Limb (tissue), 2 donors: ENCODE results near the gene DACT2.

Experiments
- DNase-seq, 2 donors: peaks; one replicate each; pipeline ENCODE4 v3.0.0-alpha.2; 2016; ENCODE audit errors: extremely low spot score in 2 of 2

DACT2 gene

DNA sequence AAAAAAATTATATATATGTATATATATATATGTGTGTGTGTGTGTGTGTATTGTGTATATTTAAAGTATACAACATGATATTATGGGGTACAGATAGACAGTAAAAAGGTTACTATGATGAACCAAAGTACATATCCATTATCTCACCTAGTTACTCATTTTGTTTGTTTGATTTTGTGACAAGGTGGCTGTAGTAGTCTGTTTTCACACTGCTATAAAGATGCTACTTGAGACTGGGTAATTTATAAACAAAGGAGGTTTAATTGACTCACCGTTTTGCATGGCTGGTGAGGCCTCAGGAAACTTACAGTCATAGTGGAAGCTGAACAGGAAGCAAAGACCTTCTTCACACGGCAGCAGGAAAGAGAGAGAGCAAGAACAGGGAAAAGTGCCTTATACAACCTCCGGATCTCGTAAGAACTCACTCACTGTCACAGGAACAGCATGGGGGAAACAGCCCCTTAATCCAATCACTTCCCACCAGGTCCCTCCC, 30.2 kb upstream of the DACT2 start:
- no peak for DNase-seq

DNA sequence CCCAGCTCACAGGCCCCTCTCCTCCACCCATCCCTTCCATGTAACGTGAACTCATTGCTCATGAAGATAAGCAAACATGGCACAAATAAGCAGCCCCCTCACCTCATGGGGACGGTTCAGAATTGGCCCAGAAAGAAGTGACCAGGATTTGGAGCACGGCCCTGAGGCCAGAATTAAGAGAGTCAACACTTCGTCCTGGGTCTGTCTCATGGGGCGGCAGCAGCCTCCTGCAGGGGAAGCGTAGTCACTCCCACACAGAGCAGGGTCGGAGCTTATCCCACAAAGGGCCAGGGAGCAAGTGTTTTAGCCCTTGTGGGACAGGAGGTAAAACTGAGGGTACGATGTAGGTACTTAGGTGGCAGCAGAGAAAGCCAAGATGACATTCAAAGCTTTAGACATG, 28.6 kb upstream of the DACT2 start:
- no peak for DNase-seq

DNA sequence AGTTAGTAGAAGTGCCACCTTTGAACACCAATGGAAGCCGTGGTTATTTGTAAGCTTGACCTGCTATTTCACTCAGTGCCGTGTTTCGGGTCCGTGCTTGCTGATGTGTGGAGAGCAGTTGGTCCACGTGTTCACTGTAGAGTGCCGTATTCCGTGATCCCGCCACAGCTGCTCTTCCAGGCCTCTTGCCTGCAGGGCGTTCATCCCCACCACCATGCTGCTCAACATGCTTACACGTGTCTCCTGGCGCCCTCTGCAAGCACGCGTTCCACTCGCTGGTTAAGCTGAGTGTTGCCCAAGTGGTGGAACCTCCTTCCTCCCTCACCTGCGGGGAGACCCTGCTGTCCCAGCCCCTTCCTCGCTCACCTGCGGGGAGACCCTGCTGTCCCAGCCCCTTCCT, 28.0 kb upstream of the DACT2 start:
- no peak for DNase-seq

DNA sequence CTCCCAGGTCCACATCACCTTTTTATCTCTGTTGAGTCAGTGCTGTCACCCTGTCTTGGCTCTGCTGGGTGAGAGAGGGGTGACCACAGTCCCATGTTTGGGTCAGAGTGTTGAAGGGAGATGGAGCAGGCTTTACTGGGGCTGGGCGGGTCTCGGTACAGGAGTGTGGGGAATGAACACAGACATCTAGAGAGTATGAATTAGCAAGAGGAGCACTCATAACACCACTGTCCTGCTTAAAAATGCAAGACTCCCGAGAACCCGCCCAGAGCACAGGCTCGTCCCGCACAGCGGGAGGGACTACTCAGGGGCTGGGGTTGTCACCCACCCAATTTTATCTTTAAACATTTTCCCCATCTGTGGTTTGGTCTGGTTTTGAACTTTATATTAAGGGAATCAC, 27.5 kb upstream of the DACT2 start:
- no peak for DNase-seq

DNA sequence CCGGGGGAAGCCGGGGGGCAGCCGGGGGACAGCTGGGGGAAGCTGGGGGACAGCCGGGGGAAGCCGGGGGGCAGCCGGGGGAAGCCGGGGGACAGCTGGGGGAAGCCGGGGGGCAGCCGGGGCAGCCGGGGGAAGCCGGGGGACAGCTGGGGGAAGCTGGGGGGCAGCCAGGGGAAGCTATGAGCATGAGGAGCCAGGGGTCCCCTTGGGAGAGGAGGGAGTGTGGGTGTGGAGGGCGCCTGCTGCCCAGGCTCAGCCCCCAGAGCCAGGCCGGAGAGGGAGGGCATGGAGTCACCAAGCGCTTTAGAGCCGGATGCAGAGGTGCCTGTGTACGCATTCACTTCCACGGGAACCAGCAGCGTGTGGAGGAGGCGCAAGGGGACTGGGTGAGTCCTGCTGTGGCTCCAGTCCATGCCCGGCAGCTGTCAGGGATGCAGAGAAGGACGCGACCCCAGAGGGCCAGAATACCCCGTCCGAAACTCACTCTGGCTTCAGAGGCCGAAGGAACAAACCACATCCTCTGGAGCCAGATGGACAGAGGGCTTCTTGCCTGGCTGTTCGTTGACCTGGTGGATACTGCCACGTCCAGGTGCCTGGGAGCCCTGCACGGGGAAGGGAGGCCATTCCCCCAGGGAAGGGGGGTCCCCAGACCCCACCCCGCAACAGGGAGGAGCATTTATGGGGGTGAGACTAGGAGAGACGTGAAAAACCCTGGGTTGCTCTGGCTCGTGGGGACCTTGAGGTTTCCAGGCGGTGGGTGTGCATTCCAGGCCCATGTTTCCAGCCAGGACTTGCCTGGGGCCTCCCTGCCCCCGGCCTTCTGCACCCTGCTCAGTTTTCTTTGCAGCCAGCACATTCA, 26.5 kb upstream of the DACT2 start:
- DNase-seq: no peak

DNA sequence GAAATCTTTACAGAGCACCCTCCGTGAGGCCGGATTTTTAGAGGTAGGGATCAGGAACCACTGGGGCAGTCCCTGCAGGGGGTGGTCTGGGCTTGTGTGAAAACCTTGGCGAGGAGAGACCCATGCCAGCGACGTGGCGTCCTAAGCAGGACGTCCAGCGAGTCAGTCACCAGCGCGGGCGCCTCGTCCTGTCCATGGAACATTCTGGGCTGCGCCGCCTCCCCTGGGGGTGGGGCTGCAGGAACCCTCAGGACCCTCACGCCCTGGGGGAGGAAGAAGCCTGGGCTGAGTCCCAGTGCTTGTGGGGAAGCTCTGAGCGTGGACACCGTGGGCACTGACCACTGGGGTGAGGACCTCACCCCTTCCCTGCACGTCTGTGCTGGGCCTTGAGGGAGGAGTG, 25.7 kb upstream of the DACT2 start:
- no peak for DNase-seq

DNA sequence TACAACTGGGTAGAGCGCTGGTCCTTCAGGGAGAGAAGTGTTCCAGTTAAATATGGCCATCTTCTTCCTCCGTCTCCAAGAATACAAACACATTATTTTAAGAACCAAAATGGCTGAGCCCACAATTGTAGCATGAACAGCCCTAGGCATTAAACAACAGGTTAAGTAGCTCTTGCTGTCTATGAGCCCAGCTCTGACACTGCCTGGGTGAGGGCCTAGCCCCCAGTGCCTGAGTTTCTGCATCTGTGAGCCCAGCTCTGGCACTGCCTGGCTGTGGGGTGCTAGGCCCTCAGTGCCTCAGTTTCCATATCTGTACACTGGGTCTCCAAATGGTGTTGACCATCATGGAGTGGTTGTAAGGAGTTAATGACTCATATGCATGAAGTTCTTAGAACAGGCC, 24.8 kb upstream of the DACT2 start:
- no peak for DNase-seq

DNA sequence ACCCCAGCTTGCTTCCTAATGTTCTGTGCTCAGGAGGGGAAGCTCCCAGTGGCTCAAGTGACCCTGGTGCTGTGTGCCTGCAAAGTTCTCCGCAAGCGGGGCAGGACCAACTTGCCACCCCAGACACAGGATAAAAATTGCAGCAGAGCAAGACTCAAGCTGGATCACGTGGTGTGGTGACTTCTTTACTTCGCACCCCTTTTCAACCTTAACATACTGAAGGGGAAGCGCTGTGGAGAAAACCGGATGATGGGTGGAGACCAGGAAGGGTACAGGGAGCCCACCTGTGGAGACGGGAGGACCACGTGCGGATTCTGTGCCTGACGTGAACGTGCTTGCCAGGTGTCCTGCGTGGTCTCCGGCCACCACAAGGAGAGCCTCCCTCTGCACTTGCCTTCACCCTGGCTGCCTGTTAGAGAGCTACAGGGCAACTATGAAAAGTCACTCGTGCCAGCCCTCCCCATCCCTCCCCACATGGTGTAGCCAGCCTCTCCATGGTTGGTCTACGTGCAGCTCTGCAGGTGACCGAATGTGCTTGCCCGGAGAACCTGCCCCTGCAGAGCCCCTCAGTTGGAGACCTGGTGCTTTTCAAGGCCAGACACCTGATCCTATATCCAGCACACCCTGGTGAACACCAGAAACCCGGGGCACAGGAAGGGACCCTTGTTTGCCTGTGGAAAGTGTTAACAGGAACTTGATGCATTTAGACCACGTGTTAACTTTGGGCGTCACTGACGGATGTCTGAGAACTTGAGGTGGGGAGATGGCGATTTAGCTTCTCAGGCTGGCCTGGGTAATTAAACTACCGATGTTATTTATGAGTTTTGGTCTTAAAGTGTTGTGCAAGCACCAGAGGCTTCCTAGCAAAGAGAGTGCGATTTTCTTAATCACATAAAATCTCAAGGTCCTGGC, 23.9 kb upstream of the DACT2 start:
- no peak for DNase-seq

DNA sequence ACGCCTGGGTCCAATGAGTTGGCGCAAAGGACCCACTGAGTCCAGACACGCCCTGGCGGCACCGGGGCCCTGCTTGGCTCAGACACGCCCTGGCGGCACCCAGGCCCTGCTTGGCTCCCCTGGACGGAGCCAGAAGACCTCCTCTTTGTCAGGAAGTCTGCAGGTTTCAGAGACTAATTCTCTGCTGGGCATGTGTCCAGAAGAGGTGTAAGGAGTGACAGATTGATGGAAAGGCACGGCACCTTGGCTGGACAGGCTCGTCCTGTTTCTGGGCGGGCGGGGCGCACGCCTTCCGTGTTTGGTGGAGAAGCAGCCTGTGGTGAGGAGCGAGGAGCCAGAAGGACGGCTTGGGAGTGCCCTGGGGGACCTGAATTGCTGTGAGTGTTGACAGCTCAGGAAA, 23.1 kb upstream of the DACT2 start:
- no peak for DNase-seq

DNA sequence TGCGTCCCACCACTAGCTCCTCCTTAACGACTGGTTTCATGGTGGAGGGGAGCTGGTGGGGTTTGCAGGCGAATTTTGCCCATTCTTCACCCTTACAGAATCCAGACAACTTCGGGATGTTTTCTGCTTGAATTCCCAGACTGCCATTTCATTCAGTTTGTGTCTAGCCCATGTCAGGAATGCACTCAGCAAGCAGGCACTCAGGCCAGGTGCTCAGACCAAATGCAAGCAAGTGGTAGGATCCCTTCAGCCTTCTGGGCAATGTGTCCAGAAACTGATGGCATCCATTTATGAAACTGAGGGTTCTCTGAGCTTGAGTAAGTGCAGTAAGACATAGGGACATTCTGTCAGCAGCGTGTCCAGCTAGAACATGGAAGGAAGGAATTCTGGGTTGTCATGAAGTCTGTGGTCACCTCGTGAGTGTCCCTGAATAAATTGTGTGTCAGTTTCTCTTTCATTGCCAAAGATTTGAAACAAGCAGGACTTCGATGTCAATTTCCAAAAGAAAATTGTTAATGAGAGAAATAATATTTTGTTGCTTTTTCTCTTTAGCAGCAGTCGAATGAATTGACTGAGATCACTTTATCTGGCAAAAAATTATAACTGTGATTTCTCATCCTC, 21.8 kb upstream of the DACT2 start:
- no peak for DNase-seq

DNA sequence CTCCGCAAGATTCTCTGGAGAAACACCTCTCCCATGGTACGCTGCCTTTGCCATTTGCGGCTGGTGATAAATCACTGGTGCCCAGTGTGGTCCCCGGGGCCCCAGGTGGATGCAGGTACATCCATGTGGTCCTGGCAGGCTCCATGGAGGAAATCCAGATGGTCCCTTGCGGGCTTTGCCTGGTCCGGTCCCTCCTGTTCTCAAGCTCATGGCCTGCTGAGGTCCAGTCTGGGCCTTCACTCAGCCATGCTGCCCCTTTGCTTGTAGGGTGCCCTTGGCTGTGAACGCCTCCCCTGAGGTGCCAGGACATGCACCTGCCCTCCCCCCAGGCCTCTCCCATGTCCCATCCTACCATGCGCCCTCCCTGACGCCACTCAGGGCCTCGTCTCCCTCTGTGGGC, 21.2 kb upstream of the DACT2 start:
- no peak for DNase-seq

DNA sequence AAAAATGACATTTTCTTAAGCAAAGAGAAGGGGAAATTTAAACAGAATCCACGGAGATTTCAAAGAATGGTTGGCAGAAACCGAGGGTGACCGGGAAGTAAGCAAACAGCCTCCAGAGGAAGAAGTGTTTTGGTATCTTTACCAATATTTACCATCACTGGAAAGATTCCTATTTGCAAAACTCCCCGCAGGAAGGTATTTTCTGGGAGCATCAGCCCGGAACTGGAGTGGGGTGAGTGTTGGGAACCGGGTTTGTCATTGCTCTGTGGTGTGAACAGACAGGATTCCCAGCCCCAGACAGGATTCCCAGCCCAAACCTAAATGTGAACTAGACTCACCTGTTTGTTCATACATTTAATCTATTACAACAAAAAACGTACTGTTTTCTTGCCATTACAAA, 19.2 kb upstream of the DACT2 start:
- DNase-seq: no peak

DNA sequence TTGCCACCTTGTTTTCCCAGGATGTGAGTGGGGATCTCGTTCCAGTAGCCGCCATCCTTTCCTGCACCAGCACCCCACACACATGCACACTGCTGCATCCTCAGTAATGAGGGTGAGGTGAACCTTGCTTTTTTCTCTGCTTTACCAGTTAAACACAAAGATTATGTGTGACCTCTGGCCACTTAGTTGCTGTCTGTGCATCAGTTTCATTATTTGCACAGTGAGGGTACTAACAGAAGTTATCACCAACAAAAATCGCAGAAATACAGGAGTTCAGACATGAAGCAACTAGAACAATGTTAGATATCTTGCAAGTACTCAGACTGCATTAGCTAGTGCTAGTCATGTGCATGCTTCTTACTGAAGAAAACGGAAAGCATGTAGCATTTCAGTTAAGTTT, 17.4 kb upstream of the DACT2 start:
- no peak for DNase-seq

DNA sequence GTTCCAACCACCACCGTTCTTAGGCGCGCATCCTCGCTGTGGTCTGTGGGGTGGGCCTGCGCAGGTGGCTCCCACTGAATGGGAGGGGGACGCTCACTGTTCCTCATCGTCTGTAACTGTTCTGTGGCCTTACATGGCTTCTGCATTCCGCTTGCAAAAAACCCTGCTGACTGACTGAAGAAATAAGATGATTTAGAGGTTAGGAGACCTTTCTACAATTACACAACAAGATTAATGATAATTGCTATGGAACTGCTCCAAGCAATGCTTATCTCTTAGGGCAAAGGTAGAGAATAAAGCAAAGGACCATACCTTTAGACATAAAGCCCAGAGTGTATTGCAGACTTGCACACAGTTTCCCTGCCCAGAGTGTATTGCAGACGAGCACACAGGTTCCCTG, 14.4 kb upstream of the DACT2 start:
- no peak for DNase-seq

DNA sequence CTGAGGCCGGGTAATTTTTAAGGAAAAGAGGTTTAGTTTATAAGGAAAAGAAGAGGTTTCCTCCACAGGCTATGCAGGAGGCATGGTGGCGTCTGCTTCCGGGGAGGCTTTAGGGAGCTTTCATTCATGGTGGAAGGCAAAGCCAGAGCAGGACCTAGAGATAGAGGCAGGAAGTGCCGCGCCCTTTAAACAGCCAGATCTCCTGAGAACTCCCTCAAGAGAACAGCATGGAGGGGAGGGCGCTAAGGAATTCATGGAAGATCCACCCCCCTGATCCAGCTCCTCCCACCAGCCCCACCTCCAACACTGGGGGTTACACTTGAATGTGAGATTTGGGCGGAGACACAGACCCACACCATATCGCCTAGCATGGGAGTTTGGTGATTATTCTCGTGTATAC, 13.9 kb upstream of the DACT2 start:
- no peak for DNase-seq

DNA sequence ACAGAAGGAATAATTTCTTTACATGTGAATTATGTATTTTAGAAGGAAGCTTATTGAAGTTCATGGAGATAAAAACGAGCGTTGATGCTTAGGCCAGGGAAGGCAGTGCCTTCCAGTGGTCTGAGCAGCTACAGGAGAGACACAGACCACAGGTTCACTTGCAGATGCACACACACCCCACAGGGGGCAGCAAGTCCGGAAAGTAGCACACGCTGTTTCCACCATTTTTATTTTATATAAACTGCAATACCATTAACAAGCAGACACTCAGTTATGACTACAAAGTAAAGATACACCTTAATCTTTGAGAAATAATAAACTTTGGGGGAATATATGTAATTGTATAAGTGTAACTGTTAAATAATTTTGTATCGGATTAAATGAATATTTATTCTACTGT, 13.5 kb upstream of the DACT2 start:
- no peak for DNase-seq

DNA sequence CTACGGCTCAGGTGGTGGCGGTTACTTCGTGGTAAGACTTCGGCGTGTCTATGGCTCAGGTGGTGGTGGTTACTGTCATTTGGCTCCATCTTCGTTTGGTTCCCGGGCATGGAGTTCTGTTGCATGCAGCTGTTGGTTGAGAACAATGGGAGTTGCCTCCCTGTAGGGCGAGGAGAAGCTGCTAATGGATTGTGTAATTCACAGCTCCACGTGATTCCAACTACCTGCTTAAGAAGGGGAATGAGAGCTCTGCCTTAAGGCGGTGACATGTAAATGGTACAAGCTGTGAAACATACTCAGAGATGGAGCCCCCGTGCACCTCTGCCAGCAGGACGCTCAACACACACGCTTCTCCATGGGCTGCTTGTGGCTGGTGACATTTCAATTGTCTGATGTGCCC, 12.4 kb upstream of the DACT2 start:
- no peak for DNase-seq

DNA sequence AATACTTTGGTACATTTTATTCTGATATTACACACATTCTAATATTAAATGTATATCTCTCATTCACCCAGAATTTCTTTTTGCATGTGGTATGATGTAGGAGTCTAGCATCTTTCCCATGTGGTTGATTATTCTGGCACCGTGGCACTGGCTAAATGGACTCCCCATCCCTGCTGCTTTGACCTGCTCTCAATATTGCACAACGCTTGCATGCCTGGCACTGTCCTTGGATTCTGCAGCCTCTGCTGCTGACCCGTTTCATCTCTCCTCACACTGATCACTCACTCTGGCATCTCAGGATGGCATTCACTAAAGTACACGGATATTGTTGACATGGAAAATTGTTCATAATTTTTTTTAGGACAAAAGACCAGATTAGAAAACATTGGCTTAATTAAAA, 11.5 kb upstream of the DACT2 start:
- DNase-seq: no peak

DNA sequence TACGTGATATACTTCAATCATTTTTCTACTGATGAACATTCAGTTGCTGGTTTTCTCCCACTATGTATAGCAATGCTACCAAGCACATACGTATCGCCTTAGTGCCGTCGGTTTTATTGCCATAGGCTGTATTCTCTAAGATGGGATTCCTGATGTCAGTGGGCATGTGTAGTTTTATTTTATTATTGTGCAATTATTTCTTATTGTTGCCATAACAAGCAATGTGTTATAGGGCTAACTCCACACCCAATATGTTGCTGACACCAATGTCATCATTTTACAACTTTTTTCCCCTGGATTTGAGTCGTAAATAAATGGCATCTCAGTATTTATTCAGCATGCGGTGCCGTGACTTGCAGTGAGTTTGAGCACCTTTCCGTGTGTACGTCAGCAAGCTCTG, 10.8 kb upstream of the DACT2 start:
- DNase-seq: no peak

DNA sequence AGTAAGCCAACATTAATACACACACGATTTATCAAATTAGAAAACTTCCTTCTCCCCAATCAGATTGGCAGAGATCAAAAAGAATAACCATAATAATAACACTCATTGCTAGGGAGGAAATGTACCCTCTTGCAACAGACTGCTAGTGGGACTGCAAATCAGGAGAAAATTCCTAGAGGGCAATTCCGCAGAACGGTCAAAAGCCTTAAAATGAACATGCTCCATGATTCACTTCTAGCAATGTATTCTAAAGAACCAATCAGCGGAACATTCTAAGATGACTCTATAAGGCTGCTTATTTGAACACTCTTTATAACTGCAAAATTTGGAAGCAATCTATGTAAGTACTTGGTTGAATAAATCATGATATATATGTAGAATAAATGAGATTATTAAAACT, 8.5 kb upstream of the DACT2 start:
- DNase-seq: no peak

DNA sequence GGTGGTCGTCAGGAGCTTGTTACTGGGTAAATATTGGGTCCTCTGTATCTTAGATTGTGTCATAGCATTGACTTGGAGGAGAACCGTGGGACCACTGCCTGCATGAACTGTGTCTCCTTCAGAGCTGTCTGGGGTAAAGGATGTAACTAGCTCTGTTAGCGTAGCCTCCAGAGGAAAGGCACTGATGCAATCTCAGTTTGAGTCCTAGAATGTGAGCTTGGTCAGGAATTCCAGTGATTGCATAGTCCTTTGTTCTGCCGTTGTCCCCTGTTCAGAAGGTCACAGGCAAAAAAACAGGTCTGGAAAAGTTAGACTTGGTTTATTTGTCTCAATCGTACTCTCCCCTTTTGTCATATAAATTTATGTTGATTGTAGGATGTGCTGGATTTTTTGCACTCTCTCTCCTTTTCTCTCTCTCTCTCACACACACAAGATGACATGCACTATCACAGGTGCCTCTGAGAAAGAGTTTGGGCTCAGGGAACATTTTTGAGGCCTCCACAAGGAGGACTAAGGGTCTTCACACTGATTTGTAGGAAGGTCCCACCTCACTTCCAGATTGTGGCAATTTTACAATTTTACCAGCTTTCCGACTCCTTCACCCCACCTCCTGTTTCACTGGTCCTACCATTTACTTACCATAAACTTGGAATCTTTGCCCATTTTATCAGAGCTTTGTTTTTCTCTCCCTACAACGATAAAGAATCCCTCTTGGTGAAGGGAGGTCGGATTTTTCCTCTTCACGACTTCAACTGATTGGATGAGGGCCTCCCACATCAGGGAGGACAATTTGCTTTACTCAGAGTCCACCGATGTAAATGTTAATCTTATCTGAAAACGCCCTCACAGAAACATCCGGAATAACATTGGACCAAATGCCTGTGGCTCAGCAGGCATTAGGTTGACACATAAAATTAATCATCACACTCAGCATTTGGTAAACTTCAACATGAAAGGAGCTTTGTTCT, 7.0 kb upstream of the DACT2 start:
- no peak for DNase-seq
